GM21528 (cell line): Measurements from ENCODE around the gene RAB8A.
"Not testable (repeated sequence)": the region's sequence is repeated elsewhere in the genome, so short reads cannot be mapped to it uniquely, and the experiment has no call there.

ENCODE experiments used
- ATAC-seq: cut with Tn5 transposase; IDR thresholded peaks from one replicate; pipeline ENCODE4 v1.9.1; 2021; ENCODE audit warnings: mild to moderate bottlenecking, moderate library complexity; ENCODE audit not compliant: unreplicated experiment, low FRiP score

RAB8A gene

GRCh38 chr19:16077984-16078758 is 33.5 kb upstream of the RAB8A start:
- ATAC-seq = no peak

- ATAC-seq = no peak
Measured at GRCh38 chr19:16078759-16079707, 32.7 kb upstream of the RAB8A start.

DNA sequence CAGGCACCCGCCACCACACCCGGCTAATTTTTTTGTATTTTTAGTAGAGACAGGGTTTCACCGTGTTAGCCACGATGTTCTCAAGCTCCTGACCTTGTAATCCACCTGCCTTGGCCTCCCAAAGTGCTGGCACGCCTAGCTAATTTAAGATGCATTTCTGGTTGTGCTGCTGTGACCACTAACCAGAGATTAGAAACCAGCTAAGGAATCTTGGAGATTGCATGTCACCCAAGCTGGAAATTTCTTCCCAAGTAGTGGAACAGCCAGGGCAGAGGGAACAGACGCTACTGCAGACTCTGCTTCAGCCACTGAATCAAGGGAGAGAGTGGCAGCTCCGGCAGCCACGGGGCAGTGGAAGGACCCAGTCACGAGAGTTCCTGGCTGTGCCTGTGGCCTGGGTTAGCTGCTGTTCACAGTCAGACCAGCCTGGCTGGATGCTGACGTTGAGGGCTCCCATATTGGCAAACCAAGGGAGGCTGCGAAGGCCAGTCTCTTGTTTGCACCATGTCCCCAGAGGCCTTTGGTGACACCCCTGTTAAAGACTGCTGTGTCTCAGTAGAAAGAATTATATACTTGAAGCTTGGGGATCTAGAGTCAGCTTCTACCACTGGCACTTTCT is 27.5 kb upstream of the RAB8A start:
- ATAC-seq = no peak

GRCh38 chr19:16085115-16085514 is 26.6 kb upstream of the RAB8A start:
- ATAC-seq = no peak

GRCh38 chr19:16087404-16087803 is 24.3 kb upstream of the RAB8A start:
- not testable (repeated sequence) for ATAC-seq

DNA sequence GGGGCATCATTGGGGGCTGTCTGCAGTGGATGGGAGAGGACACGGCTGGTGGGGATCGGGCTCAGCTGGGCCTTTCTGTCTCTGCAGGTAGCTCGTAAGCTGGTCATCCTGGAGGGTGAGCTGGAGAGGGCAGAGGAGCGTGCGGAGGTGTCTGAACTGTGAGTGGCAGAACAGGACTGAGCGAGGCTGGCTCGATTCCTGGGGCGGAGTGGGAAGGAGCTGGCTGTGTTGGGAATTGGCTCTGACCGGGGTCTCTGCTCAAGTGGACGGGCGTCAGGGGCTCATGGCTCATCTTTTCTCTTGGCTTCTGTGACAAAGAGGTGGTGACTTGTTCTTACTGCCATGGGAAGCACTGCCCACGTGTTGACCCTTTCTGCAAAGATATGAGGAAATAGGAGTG is 23.7 kb upstream of the RAB8A start:
- no peak for ATAC-seq

GRCh38 chr19:16088351-16089009 is 23.2 kb upstream of the RAB8A start:
- ATAC-seq = no peak

DNA sequence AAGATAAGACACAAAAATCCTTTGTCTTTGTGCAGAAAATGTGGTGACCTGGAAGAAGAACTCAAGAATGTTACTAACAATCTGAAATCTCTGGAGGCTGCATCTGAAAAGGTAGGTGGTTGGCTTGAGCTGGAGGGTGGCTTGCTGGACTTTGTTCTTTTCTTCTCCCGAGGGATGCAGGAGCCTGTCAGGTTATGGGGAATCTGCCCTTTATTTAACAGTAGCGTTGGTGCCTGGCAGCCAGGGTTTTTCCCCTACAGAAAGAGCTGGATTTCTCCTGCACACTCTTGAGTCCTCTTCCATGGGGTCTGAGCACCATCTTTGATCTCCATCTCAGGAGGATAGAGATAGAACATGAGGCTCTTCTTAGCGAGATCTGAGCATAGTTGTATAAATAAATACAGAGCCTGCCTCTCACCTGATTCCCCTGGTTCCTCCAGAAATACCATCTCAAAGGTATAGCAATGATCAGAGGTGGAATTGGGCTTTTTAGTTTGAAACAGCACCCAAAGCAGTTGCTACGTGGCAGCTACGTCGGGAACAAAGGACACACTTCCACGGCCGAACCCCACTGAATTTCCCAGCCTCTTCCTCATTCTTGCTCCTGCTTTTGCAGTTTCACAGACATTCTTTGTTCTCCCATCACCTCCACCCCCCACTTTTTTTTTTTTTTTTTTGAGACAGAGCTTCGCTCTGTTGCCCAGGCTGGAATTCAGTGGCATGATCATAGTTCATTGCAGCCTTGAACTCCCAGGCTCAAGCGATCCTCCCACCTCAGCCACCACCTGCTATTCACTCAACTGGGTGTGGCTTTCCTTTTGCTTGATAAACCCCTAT is 22.5 kb upstream of the RAB8A start:
- ATAC-seq = no peak

- ATAC-seq = no peak
Measured at GRCh38 chr19:16091546-16092475, 19.9 kb upstream of the RAB8A start.

DNA sequence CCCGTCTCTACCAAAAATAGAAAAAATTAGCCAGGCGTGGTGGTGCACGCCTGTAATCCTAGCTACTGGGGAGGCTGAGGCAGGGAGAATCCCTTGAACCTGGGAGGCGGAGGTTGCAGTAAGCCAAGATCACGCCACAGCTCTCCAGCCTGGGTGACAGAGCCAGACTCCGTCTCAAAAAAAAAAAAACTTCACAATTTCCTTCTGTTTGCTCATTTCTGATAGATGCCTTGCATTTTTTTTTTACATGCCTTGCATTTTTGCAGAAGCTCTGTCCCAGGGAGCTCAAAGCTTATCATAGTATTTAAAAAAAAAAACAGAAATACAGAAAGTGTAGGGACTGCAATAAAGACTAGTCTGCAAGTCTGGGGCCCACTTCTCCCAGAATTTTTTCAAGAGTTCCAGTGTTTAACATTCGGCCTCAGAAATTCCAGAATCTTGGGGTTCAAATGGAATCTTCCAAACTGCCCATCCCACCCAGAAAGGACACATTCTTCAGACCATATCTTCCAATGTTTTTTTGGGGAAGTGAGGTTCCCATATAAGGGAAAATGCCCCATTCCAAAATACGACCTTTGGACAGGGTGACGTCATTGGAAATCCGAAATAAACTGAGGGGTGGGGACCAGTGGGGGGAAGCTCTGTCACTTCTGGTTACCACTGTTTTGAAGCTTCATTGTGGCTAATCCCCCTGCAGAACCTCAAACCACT is 17.2 kb upstream of the RAB8A start:
- no peak for ATAC-seq

- ATAC-seq = no peak
Measured at GRCh38 chr19:16095071-16095571, 16.6 kb upstream of the RAB8A start.

- ATAC-seq = no peak
Measured at GRCh38 chr19:16096280-16096855, 15.3 kb upstream of the RAB8A start.

DNA sequence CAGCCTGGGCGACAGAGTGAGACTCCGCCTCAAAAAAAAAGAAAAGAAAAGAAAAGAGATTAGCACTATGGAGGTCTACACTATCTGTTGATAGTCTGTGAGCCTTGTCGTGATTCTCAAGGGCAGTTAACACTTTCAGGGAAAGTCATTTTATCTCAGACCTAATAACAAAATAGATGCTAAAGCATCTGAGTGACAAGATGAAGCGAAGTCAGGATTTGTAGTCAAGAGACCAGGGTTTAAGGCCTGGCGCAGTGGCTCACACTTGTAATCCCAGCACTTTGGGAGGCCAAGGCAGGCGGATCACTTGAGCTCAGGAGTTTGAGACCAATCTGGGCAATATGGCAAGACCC is 13.3 kb upstream of the RAB8A start:
- no peak for ATAC-seq

DNA sequence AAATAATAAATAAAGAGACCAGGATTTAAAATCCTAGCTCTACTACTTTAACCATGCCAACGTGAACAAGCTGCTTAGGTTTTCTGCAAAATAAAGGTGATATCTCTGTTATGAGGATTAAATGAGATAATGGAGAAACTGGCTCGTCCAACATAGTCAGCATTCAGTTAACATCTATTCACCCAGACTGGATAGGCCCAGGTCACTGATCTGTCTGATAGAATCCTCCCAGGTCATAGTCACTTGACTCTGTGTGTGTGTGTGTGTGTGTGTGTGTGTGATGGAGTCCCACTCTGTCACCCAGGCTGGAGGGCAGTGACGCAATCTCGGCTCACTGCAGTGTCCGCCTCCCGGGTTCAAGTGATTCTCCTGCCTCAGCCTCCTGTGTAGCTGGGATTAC is 12.9 kb upstream of the RAB8A start:
- no peak for ATAC-seq

DNA sequence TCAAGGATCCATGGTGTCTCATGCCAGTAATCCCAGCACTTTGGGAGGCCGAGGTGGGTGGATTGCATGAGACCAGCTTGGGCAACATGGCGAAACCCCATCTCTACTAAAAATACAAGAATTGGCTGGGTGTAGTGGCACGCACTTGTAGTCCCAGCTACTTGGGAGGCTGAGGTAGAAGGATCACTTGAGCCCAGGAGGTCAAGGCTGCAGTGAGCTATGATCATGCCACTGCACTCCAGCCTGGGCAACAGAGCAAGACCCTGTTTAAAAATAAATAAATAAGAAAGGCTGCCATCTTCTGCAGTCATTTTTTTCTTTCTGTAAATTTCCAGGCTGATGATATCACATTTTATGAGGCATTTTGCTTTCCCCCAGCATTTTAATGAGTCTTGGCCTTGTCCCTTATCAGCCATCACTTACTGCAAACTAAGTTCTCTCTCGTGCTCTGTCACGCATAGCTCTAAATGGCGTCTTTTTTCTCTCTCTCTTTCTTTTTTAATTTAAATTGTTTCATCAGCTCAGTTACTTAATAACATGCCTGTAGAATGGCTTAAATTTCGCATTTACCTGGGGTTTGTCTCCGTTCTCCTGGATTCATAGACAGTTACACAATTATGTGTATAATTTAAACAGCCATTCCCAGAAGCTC is 12.2 kb upstream of the RAB8A start:
- ATAC-seq = not testable (repeated sequence)

DNA sequence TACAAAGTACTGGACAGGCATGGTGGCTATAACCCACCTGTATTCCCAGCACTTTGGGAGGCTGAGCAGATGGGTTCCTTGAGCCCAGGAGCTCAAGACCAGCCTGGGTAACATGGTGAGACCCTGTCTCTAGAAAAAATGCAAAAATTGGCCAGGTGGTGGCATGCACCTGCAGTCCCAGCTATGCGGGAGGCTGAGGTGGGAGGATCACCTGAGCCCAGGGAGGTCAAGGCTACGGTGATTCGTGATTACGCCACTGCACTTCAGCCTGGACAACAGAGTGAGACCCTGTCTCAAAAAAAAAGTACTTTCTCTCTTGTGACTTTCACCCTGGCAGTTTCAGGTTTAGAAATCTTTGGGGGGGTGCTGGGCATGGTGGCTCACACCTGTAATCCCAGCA is 11.2 kb upstream of the RAB8A start:
- no peak for ATAC-seq

- no peak for ATAC-seq
Measured at GRCh38 chr19:16104722-16105121, 7.0 kb upstream of the RAB8A start.
